ENCODE measurements around the gene MYLK2.
"Not testable (repeated sequence)": the region's sequence is repeated elsewhere in the genome, so short reads cannot be mapped to it uniquely, and the experiment has no call there.

Gene MYLK2

DNA sequence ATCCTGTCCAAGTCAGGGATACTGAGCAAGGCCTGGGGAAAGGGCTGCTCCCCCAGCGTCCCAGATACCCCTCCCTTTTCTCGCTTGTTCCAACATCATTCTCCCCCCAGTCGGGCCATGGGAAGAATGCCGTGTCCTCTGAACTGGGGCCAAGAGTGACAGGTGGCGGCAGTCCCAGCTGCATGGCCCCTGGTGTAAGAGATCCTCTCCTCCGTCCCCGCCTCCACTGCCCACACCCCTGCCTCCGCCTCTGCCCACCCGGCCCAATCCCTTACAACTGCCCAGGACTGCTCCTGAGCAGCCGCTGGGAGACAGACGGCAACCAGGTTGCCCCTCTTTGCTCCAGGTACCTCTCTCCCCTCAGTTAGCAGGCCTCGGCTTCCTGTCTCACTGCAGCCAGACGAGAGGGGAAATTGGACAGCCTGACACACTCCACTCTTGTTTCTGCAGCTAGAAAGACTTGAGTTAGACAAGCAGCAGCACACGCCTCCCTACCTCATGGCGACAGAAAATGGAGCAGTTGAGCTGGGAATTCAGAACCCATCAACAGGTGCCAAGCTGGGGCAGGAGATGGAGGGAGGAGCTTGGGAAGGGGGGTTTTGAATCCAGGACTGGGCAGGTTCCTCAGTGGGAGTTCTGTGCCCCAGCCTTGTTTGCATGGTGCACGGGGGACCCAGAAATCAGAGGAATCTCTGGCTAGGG lies at the start of gene MYLK2:
TSS of gene MYLK2 (plus strand) at position 274 of the 702 bp plus-strand sequence. CDS start at position 499, 225 bp downstream.
- no peak for DNase-seq

DNA sequence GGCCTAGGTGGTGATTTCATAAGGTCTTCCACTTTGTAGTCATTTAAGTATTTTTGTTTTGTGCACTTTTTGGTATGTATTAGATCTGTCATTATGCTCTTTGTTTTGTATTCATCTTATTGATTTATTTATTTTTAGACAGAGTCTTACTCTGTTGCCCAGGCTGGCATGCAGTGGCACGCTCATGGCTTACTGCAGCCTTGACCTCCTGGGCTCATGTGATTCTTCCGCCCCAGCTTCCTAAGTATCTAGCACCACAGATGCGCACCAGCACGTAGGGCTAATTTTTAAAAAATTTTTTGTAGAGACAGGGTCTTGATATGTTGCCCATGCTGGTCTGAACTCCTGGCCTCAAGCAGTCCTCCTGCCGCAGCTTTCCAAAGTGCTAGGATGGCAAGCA lies 49.5 kb upstream of the MYLK2 start:
- no peak for DNase-seq

DNA sequence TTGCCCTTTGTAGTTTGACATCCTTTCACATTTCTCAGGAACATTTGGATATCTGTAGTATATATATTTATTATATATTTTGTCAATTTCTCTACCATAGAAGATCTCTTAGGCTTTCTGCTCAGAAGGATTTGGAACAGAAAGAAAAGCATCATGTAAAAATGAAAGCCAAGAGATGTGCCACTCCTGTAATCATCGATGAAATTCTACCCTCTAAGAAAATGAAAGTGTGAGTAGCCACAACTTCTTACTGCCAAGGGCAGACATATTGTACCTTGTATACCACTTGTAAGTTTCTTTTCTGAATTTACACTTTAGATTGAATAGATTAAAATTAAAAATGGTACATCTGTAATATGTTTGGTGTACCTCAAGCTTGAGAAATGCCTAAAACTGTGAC lies 48.9 kb upstream of the MYLK2 start:
- DNase-seq: no peak

DNA sequence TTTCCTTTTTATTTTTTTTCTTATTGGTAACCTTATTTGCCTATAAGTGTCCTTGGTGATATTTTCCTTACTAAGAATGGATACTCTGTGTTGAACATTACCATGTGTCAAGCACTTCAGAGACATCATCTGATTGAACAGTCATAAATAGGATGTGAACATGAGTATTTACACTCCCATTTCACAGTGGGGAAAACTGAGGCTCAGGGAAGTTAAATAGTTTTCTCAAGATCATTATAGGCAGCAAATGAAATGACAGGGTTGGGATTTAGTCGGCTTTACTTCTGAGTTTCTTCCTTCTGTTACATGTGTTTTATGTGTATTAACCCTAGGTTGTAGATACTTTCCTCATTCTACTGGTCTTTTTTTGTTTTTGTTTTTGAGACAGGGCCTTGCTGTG lies 44.7 kb upstream of the MYLK2 start:
- DNase-seq: no peak

DNA sequence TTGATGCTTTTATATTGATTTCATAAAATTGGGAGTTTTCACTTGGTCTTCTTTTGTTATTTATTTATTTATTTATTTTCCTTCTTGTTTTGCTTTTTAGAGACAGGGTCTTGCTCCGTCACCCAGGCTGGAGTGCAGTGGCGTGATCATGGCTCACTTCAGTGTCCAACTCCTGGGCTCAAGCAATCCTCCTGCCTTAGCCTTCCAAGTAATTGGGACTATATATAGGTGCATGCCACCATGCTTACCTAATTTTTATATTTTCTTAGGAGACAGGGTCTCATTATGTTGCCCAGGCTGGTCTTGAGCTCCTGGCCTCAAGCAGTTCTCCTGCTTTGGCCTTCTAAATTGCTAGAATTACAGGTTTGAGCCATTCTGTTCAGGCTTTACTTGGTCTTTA lies 38.3 kb upstream of the MYLK2 start:
- no peak for DNase-seq

DNA sequence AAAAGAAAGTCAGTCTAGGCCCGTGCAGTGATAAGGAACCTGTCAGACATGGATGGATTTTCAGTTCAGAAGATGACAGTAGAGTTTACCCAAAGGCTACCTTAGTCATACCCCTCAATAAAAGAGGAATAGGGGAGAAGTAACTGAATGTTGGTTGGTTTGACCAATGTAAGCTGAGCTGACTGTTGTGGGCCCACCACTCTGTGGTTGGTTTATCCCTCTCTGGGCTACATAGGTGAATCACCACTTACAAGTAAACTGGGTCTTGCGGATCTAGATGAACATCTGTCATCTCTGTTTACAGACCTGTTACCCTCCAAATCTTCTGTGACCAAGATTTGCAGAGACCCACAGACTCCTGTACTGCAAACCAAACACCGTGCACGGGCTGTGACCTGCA lies 37.2 kb upstream of the MYLK2 start:
- no peak for DNase-seq

DNA sequence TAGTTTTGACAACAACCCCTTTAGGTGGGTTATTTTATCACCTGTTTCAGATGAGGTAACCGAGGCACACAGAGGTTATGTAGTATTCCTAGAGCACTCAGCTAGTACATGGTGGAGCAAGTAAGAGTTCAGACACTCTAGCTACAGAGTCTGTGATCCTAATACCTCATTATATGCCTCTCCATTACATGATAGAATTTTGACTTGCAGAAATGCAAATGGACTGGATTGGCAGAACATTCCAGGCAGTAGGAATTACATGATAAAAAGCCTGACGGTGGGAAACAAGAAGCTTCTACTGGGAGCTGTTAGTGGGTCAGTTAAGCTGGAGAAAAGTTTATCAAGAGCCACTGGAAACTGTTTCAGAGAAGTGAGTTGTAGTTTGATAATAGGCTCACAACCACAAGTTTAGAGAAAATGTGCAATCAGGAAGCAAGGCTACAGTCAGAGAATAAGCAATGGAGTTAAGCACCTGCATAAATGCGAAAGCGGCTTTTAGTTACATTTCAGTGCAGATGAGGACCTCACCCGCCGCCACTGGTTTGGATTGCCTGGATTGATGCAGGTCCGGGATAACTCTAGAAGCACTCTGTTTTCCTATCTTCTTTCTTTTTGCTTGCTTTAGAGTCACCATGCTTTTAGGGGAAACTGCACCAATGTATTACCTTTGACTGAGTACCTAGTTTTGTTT lies 34.7 kb upstream of the MYLK2 start:
- DNase-seq: no peak

DNA sequence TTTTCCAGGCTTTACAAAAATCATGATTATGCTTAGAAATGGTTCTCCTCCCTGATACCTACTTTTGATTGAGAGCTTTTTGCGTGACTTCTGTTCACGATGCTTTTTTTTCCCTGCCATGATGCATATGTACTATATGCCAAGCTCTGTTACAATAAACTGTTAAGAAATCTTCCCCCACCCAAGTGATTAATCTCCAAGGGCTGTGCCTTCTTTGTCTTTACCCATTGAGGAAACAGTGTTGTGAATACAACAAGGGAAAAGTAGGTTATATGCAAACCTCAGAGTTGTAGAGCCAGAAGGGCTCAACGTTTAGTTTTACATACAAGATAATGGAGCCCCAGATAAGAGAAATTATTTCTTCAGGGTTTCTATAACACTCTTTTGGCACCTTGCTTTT lies 34.1 kb upstream of the MYLK2 start:
- DNase-seq: no peak

DNA sequence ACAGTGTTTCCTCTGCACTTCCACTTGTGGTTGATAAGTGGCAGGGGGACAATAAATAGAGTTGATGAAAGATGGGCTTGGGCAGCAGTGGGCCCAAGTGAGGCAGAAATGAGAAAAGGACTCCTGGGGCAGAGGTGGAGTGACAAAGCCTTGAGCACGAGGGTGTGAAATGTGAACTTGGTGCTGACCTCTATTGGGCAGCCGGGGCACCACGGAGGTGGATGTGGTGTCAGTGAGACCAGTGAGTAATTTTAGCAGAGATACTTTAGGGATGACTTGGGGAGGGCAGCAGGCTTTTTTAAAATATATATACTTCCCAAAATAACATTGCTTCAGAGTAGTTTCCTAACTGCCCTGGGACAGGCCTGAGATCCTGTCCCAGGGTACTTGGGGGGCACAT lies 30.6 kb upstream of the MYLK2 start:
- no peak for DNase-seq

DNA sequence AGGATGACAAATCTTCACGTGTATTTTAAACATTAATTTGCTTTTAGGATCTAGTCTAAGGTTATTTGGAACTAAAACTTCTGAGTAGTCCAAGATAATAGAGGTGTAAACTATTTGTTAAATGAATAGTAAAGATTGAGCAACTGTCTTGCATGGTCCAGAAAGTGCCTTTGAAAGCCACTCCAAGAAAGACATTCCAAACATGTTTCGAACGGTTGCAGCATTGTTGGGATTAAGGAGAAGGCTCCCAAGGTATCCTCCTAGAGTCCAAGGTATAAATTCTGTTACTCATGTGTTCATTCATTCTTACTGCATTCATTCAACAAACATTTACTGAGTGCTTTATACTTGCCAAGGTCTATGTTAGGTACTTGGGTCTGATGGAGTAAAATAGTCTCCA lies 28.8 kb upstream of the MYLK2 start:
- no peak for DNase-seq

DNA sequence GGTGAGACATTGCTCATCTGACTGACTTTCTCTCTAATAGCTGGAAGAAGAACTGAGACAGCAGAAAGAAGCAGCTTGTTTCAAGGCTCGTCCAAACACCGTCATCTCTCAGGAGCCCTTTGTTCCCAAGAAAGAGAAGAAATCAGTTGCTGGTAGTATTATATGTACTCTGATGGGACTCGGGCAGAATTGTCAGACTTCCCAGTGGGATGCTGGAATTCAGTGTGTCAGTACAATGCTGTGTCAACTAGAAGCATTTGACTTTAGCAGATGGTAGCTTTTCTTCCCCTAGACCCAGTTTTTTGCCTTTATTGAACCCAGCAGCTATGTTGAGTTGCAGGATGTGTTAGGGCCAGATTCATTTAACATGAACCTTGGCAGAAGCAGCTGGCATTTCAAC lies 21.8 kb upstream of the MYLK2 start:
- DNase-seq: no peak

DNA sequence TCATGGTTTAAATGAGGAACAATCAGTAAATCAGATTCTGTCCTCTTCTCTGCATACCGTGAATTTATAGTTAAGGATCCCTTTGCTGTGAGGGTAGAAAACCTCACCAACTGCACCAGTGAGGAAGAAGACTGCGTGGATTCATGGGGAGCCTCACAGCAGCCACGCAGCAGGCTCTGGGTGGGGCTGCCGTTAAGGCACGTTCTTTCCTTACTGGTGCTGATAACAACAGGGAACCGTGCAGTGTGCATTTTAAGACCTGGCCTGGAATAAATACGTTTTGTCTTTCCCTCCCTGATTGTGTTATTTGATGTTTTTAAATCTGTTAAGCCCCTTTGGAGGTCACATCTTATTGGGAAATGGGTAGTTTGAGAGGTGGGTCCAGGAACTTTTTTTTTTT lies 17.6 kb upstream of the MYLK2 start:
- DNase-seq: no peak

DNA sequence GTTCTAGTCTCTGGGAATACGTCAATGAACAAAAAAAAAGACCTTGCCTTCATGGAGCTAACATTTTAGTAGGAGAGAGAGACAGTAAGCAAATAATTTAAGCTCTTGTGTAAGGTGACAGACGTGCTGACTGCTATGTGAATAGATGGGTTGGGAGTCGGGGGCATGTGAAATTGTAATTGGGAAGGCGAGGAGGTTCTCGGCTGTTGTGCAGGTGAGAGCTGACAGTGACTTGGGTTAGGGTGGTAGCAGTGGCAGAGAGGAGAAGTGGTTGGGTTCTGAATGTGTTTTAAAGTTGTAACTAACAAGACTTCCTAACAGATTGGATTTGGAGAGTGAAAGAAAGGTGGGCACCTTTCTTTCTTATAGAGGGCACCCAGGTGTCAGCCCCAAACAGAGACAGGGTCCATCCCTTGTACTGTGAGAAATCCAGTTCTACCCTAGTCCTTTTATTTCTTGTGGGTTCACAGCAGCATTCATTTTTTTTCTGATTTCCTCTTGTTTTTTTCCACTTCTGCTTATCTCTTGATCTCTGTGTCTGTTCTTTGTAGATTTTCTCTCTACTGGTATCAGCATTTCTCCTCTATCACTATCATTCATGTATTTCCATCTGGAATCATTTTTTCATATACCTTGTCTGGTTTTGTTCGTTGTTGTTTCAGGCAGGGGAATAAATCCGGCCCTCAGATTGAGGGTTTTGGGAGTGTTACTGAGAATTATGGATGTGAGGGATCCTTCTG lies 15.4 kb upstream of the MYLK2 start:
- no peak for DNase-seq

DNA sequence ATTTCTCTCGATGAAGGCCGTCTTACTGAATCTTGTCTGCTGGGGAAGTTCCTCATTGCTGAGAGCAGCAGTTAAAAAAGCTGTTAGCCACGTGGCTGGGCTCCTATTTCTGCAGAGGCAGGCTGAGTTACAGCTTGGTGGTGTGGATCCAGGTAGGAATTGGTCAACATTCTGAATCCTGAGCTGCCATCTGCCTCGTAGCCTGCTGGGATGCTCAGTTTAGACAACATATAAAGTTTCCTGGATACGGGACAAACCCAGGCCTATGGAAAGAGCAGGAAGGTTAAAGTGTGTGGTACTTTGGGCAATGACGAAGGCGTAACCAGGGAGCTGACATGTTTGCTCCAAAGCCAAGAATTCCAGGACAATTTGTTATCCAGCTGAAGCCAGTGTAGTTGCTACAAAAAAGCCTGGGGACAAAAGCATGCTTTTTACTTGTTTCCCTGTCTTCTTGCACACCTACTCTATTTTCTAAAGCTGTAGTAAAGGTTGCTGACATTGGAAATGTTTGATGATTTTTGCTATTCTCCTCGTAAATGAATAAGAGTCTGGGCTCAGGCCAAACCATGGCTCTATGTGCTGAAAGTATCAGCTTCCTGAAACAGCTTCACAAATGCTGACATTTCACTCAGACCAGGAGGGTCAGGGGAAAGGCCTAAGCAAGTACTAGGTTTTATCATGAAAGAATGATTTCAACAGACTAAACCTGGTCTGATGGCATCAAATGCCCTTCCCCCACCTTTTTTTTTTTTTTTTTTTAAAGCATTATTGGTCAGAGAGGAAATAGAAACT lies 12.4 kb upstream of the MYLK2 start:
- no peak for DNase-seq

DNA sequence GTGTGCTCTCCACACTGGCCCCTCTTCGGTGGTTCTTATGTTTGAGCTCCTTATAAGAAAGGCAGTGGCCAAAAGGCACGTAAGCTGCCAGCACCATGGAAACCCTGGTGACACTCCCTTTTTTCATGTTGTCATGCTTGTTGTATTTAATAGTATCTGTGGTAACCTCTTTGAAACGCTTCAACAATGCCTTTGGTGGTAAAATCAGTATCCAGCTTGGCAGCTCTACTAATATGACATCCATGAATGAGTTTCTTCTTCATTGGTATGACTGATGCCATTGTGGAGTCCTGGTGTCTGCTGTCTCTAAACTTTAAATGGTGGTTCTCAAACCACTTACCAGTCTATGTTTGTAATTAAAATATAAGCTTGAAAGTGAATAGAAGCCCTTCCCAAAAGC lies 10.7 kb upstream of the MYLK2 start:
- DNase-seq: no peak

DNA sequence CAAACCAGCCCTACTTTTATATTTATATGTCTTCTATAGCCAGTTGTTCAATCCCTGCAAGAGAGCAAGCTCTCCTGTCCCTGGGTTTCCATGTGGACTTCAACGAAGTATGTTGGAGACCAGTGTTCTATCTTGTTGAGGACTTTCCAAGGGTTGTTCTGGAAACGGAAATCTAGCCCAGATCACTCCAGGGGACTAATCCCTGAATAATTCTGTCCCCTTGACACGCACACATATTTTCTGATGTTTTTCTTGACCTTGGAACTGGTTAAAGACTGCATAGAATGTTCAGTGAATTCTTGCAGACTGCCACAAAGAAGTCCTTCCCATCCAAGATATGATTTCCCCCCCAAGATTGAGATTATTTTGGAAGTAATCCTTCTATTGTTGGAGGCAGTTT lies 9.5 kb upstream of the MYLK2 start:
- no peak for DNase-seq

DNA sequence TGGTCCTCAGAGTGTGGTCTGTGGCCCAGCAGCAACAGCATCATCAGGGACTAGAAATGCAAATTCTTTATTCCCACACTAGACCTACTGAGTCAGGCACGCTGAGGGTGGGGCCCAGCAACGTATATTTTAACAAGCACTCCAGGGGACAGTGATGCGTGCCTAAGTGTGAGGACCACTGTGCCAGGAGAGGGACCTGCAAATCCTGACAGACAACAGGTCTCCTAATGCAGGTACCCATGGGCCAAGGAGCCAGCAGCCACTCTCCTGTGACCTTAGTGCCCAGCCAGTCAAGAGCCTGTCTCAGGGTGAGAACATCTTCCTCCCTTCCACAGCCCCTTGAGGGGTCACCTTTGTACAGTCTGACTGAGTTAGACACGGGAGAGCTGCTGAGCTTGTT lies 8.0 kb upstream of the MYLK2 start:
- no peak for DNase-seq

DNA sequence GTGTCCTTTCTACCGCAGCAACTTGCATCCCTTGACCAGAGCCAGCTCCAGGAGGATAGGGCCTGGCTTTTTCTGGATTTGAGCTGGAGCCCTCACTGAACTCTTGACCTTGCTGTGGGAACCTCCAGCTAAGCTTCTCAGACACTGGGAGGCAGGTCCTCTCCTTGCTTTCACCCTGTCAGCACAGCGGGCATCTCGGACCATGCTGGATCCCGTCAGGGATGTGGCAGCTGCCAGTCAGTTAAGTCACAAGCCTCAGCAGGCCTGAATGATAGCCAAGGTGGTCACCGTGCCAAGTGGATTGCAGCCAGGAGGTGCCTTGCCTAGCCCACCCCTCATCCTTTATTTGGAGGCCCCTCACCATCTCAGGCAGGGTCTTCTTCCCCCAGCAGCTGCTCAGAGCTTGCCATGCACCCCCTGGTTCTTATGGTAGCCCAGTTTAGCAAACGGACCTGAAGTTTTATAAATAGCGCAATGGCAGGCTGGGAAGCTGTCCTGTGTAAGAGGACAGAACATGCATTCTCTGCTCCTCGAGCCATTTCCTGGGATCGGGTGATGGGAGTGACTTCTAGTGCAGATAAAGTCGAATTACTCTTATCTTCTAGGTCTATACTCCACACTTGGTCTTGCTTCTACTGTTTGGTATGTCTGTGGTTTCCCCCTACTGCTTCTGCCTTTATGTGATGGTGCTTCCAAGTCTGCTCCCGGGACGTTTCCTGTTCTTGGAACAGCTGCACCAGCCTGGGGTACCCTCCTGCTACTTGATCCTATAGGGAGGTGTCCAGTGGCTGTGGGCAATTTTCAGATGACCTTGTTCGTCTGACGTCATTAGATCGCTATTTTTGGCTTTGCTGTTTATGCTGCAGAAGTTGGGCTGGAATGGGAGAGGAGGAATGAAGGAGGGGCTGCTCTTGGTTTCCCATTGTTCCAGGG lies 7.1 kb upstream of the MYLK2 start:
- DNase-seq: no peak

DNA sequence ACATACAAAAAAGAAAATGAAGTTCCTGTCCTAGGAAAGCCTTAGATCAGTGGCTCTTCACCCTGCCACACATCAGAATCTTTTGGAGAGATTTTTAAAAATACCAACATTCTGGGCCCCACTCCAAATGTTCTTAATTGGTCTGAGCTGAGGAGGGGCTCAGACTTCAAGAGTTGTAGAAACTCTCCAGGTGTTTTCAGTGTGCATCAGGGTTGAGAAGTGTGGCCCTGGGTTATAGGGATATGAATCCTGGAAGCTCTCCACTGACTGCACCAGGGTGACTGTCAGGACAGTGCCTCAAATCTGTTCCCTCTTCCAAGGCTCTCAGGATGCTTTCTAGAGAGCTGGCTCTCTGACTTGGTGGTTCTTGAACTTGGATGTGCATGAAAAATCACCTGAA lies 5.5 kb upstream of the MYLK2 start:
- DNase-seq: no peak

DNA sequence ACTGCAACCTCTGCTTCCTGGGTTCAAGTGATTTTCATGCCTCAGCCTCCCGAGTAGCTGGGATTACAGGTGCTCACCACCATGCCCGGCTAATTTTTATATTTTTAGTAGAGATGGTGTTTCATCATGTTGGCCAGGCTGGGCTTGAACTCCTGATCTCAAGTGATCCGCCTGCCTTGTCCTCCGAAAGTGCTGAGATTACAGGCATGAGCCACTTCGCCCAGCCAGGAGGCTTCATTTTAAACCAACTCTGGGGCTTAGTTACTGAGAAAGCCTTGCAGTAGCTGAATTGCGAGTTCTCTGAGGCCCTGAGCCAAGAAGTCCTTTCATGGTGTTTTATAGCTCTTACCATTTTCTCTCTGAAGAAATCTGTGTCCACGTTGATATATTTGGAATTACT lies 5.0 kb upstream of the MYLK2 start:
- not testable (repeated sequence) for DNase-seq

DNA sequence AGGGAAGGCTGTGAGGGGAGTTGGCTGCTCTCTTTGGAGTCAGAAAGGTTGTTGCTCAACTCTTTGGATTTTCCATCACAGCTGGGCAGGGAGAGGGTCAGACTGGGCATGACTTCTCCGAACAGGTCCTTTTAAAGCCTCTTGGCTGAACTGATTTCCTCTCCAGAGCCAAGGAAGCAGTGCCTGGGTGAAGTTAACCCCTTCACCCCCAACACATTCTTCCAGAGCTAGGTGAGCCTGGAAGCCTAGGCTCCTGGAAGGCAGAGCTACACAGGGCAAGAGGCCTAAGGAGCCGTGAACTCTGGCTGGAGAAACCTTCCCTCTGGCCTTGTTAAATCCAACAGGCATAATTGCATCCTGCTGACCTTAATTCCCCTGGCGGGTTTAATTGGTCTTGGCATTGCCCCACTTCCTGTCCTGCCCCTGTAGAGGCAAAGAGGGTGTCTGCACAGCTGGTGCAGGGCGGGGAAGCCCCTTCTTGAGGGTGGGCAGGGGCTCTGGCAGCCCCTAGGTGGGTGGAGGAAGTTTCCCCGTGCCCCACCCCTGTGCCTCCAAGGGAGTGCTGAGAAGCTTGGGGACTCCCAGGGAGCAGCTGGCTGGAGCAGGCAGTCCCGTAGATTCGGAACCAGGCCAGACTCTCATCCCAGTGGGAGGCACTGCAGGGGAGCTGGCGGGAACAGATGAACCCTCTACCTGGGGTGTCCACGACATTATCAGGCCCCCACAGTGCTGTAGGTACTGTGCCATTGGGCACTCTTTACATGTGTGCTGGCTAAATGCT lies 3.6 kb upstream of the MYLK2 start:
- DNase-seq: no peak
